Natural killer cell (primary cell): Measurements from ENCODE around the gene PKP4. TPM values are rescaled to one million over a fixed set of nuclear protein-coding genes. Genes with fewer than 3 reads are reported as not detected.

Experiments used
- ATAC-seq, 3 donors: fragments of 150-1000 bp in 2 of 3; fragments of 200-7000 bp in 1 of 3; cut with Tn5 transposase; 1 replicate in 1 of 3; 2 replicates in 2 of 3; pipeline ENCODE4 v1.10.0; 2021; ENCODE audit warnings: mild to moderate bottlenecking in 2 of 3, moderate library complexity in 2 of 3
- DNase-seq, 2 donors: peaks; one replicate each; pipeline versions ENCODE4 v3.0.0 to v3.0.0-alpha.2; 2013 to 2021; ENCODE audit warnings: mixed read lengths in 1 of 2
- H3K27ac ChIP-seq: one replicate; pipeline ENCODE4 v1.5.1; 2013; ENCODE audit warnings: mild to moderate bottlenecking, low read length
- H3K27me3 ChIP-seq: one replicate; pipeline ENCODE4 v1.6.1; 2013; ENCODE audit warnings: low read length; ENCODE audit not compliant: control insufficient read depth, insufficient read depth
- H3K36me3 ChIP-seq: one replicate; pipeline ENCODE4 v1.6.1; 2013; ENCODE audit warnings: low read length; ENCODE audit not compliant: control insufficient read depth, insufficient read depth
- H3K4me1 ChIP-seq: one replicate; pipeline ENCODE4 v1.6.1; 2013; ENCODE audit warnings: low read length; ENCODE audit not compliant: control insufficient read depth, insufficient read depth
- H3K4me3 ChIP-seq: one replicate; pipeline ENCODE4 v1.5.1; 2013; ENCODE audit warnings: low read length
- H3K9me3 ChIP-seq: one replicate; pipeline ENCODE4 v1.6.1; 2013; ENCODE audit warnings: low read length; ENCODE audit not compliant: control insufficient read depth, insufficient read depth
- H3K27ac Mint-ChIP-seq, 2 donors: one replicate each; pipeline ENCODE4 v1.8.0; 2022; ENCODE audit warnings: mild to moderate bottlenecking in 2 of 2, mixed read lengths in 2 of 2, moderate library complexity in 1 of 2
- H3K27me3 Mint-ChIP-seq, 2 donors: one replicate each; pipeline ENCODE4 v1.8.0; 2022; ENCODE audit warnings: low read depth in 2 of 2, mixed read lengths in 2 of 2
- H3K36me3 Mint-ChIP-seq: one replicate; pipeline ENCODE4 v1.8.0; 2022; ENCODE audit warnings: mixed read lengths
- H3K4me1 Mint-ChIP-seq, 2 donors: one replicate each; pipeline ENCODE4 v1.8.0; 2022; ENCODE audit warnings: mixed read lengths in 2 of 2
- H3K4me3 Mint-ChIP-seq: one replicate; pipeline ENCODE4 v1.8.0; 2022; ENCODE audit warnings: mild to moderate bottlenecking, moderate library complexity, mixed read lengths
- H3K9me3 Mint-ChIP-seq, 2 donors: one replicate each; pipeline ENCODE4 v1.8.0; 2022; ENCODE audit warnings: mixed read lengths in 2 of 2
- CTCF ChIP-seq: fragments of 200-600 bp; IDR thresholded peaks from one replicate; pipeline ENCODE4 v1.8.0; 2022; ENCODE audit warnings: antibody characterized with exemption
- WGBS: methylation state at CpG from one replicate; pipeline ENCODE4 v1.1.7; 2013; ENCODE audit warnings: missing lambda C conversion rate; ENCODE audit not compliant: insufficient coverage; 5-methylcytosine and 5-hydroxymethylcytosine counted together
- intact Hi-C: fragments of 100-400 bp; cut with micrococcal nuclease; formaldehyde crosslinking; loops from one replicate; pipeline ENCODE4 v1.14.2; 2022
- total RNA-seq, 4 donors: library from RNA; stranded (reverse); fragments of 120-200 nt in 1 of 4; gene quantifications; one replicate each; pipeline versions ENCODE4 v1.2.3 to v1.2.4, GENCODE V29; 2013 to 2022

The PKP4 gene
- total RNA-seq, 3 donors from 2014 or later (not counting 1 experiment from before 2014, with no cell fraction given): 5.9 to 8.4 (median 7.2) TPM

GRCh38 chr2:158478816-158479215 is 22.1 kb downstream of the PKP4 start:
- Histone ChIP-seq H3K9me3 (no peaks in the 10 kb centered on the region), H3K4me1 (peaks cover 3% of the 10 kb centered on the region), H3K4me3 (no peak overlapping the region), H3K36me3 (no peaks in the 10 kb centered on the region), H3K27me3 (no peaks in the 10 kb centered on the region), H3K27ac (no peak overlapping the region)
- Mint-ChIP-seq H3K4me3 (no peak overlapping the region), H3K9me3 (no peaks in the 10 kb centered on the region), H3K36me3 (no peaks in the 10 kb centered on the region), H3K4me1 (peaks cover 9% of the 10 kb centered on the region in 2 donors), H3K27ac (no peak overlapping the region), H3K27me3 (no peaks in the 10 kb centered on the region)
- no CpG with 5 or more reads among the region's 1 CpG for WGBS
- TF ChIP-seq CTCF: no peak
- ATAC-seq (no peak), DNase-seq (no peak)
- intact Hi-C loops: no loop called here

- no CpG with 5 or more reads among the region's 1 CpG for WGBS
- H3K36me3 Mint-ChIP-seq: no peaks in the 10 kb centered on the region
- H3K27ac ChIP-seq: no peak overlapping the region
- H3K4me3 ChIP-seq: no peak overlapping the region
- no peaks in the 10 kb centered on the region for H3K36me3 ChIP-seq
- no peaks in the 10 kb centered on the region for H3K9me3 Mint-ChIP-seq
- no peak for ATAC-seq
- intact Hi-C loops: no loop called here
- no peaks in the 10 kb centered on the region for H3K9me3 ChIP-seq
- no peak for TF ChIP-seq CTCF
- H3K4me1 Mint-ChIP-seq: peaks cover 9% of the 10 kb centered on the region in 2 donors
- H3K27me3 Mint-ChIP-seq: no peaks in the 10 kb centered on the region
- H3K27ac Mint-ChIP-seq: no peak overlapping the region
- DNase-seq: no peak
- no peaks in the 10 kb centered on the region for H3K27me3 ChIP-seq
- no peak overlapping the region for H3K4me3 Mint-ChIP-seq
- peaks cover 3% of the 10 kb centered on the region for H3K4me1 ChIP-seq
These were observed 24.4 kb downstream of the PKP4 start for GRCh38 chr2:158481116-158481515.

GRCh38 chr2:158482594-158482993 is 25.8 kb downstream of the PKP4 start:
- H3K27ac ChIP-seq: no peak overlapping the region
- no peak overlapping the region for H3K4me3 Mint-ChIP-seq
- no peak overlapping the region for H3K4me3 ChIP-seq
- ATAC-seq (no peak), DNase-seq (no peak)
- H3K9me3 ChIP-seq: no peaks in the 10 kb centered on the region
- intact Hi-C loops: no loop called here
- peaks cover 2% of the 10 kb centered on the region in 2 donors for H3K4me1 Mint-ChIP-seq
- H3K27me3 ChIP-seq: no peaks in the 10 kb centered on the region
- TF ChIP-seq CTCF: no peak
- no peak overlapping the region for H3K27ac Mint-ChIP-seq
- no peaks in the 10 kb centered on the region for H3K27me3 Mint-ChIP-seq
- H3K36me3 ChIP-seq: no peaks in the 10 kb centered on the region
- no peaks in the 10 kb centered on the region for H3K9me3 Mint-ChIP-seq
- H3K36me3 Mint-ChIP-seq: no peaks in the 10 kb centered on the region
- H3K4me1 ChIP-seq: no peaks in the 10 kb centered on the region

- Mint-ChIP-seq H3K27me3 (no peaks in the 10 kb centered on the region), H3K9me3 (no peaks in the 10 kb centered on the region), H3K4me3 (no peak overlapping the region), H3K36me3 (no peaks in the 10 kb centered on the region), H3K4me1 (no peaks in the 10 kb centered on the region), H3K27ac (no peak overlapping the region)
- ATAC-seq (no peak), DNase-seq (no peak)
- no peak overlapping the region for H3K4me3 ChIP-seq
- no peaks in the 10 kb centered on the region for H3K27me3 ChIP-seq
- 94% methylated on average over 8 of the region's 8 CpGs for WGBS
- H3K27ac ChIP-seq: no peak overlapping the region
- H3K9me3 ChIP-seq: no peaks in the 10 kb centered on the region
- intact Hi-C loops: no loop called here
- H3K36me3 ChIP-seq: no peaks in the 10 kb centered on the region
- no peak for TF ChIP-seq CTCF
- no peaks in the 10 kb centered on the region for H3K4me1 ChIP-seq
These were observed 28.3 kb downstream of the PKP4 start for GRCh38 chr2:158484892-158485556.
